ENCODE data around the gene KCNJ5.

DNA sequence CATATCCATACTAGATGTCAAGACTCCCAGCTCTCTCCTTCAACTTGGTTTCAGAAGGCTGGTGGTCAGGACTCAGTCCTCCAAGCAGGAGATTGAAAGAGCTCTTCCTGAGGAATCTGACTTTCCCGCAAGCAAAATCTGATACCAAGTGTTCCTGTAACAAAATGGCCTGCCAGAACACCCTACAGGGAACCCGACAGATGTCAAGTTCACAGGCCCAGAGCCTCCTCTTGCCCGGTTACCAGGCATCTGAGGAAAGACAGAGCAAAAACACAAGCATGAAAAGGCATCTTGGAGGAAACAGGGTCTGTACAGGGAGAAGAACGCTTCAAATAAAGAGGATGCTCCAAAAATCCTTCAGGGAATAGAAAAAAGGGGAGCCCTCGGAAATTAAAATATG, 8.7 kb upstream of the KCNJ5 start:
- no peak for TF ChIP-seq YY1 (IDR thresholded peaks at IDR 0.05; ENCODE audit: insufficient read depth, insufficient read length)
- TF ChIP-seq ZNF274 (IDR thresholded peaks at IDR 0.05; ENCODE audit: low read depth, low read length) = no peak

Measured in NT2/D1 (cell line).